Measurements from ENCODE around the gene SPOPL.

The SPOPL gene

GRCh38 chr2:138493334-138493733 is 8.2 kb upstream of the SPOPL start:
- H3K36me3 ChIP-seq (ENCODE audit: control insufficient read depth in 1 of 2, insufficient read depth in 2 of 2, low read length in 2 of 2): no peaks in the 10 kb centered on the region
- no peaks in the 10 kb centered on the region for H3K4me1 ChIP-seq (ENCODE audit: control insufficient read depth in 1 of 2, insufficient read depth in 2 of 2, low read length in 2 of 2)
- no peaks in the 10 kb centered on the region for H3K27me3 ChIP-seq (ENCODE audit: control insufficient read depth in 1 of 2, insufficient read depth in 2 of 2, low read length in 2 of 2)
- no peak overlapping the region for H3K4me3 ChIP-seq (ENCODE audit: low read depth in 1 of 2, low read length in 2 of 2)
- H3K27ac ChIP-seq (ENCODE audit: low read depth, low read length): no peak overlapping the region
- no peaks in the 10 kb centered on the region for H3K9me3 ChIP-seq (ENCODE audit: control insufficient read depth in 1 of 2, low read length in 2 of 2)
- no peak overlapping the region for H3K9ac ChIP-seq (ENCODE audit: low read depth in 1 of 2, low read length in 2 of 2)

- H3K9me3 ChIP-seq (ENCODE audit: control insufficient read depth in 1 of 2, low read length in 2 of 2): no peaks in the 10 kb centered on the region
- H3K36me3 ChIP-seq (ENCODE audit: control insufficient read depth in 1 of 2, insufficient read depth in 2 of 2, low read length in 2 of 2): no peaks in the 10 kb centered on the region
- no peak overlapping the region for H3K27ac ChIP-seq (ENCODE audit: low read depth, low read length)
- H3K27me3 ChIP-seq (ENCODE audit: control insufficient read depth in 1 of 2, insufficient read depth in 2 of 2, low read length in 2 of 2): no peaks in the 10 kb centered on the region
- H3K9ac ChIP-seq (ENCODE audit: low read depth in 1 of 2, low read length in 2 of 2): no peak overlapping the region
- no peaks in the 10 kb centered on the region for H3K4me1 ChIP-seq (ENCODE audit: control insufficient read depth in 1 of 2, insufficient read depth in 2 of 2, low read length in 2 of 2)
- H3K4me3 ChIP-seq (ENCODE audit: low read depth in 1 of 2, low read length in 2 of 2): no peak overlapping the region
These were observed 7.2 kb upstream of the SPOPL start for GRCh38 chr2:138494265-138494966.

- Histone ChIP-seq H3K9me3 (ENCODE audit: control insufficient read depth in 1 of 2, low read length in 2 of 2) (no peaks in the 10 kb centered on the region), H3K9ac (ENCODE audit: low read depth in 1 of 2, low read length in 2 of 2) (no peak overlapping the region), H3K4me1 (ENCODE audit: control insufficient read depth in 1 of 2, insufficient read depth in 2 of 2, low read length in 2 of 2) (peaks cover 0 to 2% of the 10 kb centered on the region in 2 donors), H3K4me3 (ENCODE audit: low read depth in 1 of 2, low read length in 2 of 2) (no peak overlapping the region), H3K27me3 (ENCODE audit: control insufficient read depth in 1 of 2, insufficient read depth in 2 of 2, low read length in 2 of 2) (no peaks in the 10 kb centered on the region), H3K27ac (ENCODE audit: low read depth, low read length) (no peak overlapping the region), H3K36me3 (ENCODE audit: control insufficient read depth in 1 of 2, insufficient read depth in 2 of 2, low read length in 2 of 2) (no peaks in the 10 kb centered on the region)
These were observed 6.2 kb upstream of the SPOPL start for GRCh38 chr2:138495384-138495783.

- Histone ChIP-seq H3K4me1 (ENCODE audit: control insufficient read depth in 1 of 2, insufficient read depth in 2 of 2, low read length in 2 of 2) (peaks cover 0 to 9% of the 10 kb centered on the region in 2 donors), H3K9ac (ENCODE audit: low read depth in 1 of 2, low read length in 2 of 2) (no peak overlapping the region), H3K27ac (ENCODE audit: low read depth, low read length) (no peak overlapping the region), H3K36me3 (ENCODE audit: control insufficient read depth in 1 of 2, insufficient read depth in 2 of 2, low read length in 2 of 2) (no peaks in the 10 kb centered on the region), H3K9me3 (ENCODE audit: control insufficient read depth in 1 of 2, low read length in 2 of 2) (no peaks in the 10 kb centered on the region), H3K4me3 (ENCODE audit: low read depth in 1 of 2, low read length in 2 of 2) (no peak overlapping the region), H3K27me3 (ENCODE audit: control insufficient read depth in 1 of 2, insufficient read depth in 2 of 2, low read length in 2 of 2) (no peaks in the 10 kb centered on the region)
These were observed 5.4 kb upstream of the SPOPL start for GRCh38 chr2:138496096-138496651.

GRCh38 chr2:138497294-138497693 is 4.3 kb upstream of the SPOPL start:
- Histone ChIP-seq H3K36me3 (ENCODE audit: control insufficient read depth in 1 of 2, insufficient read depth in 2 of 2, low read length in 2 of 2) (no peaks in the 10 kb centered on the region), H3K9ac (ENCODE audit: low read depth in 1 of 2, low read length in 2 of 2) (no peak overlapping the region), H3K4me1 (ENCODE audit: control insufficient read depth in 1 of 2, insufficient read depth in 2 of 2, low read length in 2 of 2) (peaks cover 0 to 9% of the 10 kb centered on the region in 2 donors), H3K9me3 (ENCODE audit: control insufficient read depth in 1 of 2, low read length in 2 of 2) (no peaks in the 10 kb centered on the region), H3K4me3 (ENCODE audit: low read depth in 1 of 2, low read length in 2 of 2) (no peak overlapping the region), H3K27me3 (ENCODE audit: control insufficient read depth in 1 of 2, insufficient read depth in 2 of 2, low read length in 2 of 2) (no peaks in the 10 kb centered on the region), H3K27ac (ENCODE audit: low read depth, low read length) (no peak overlapping the region)

GRCh38 chr2:138499684-138500083 is 1.9 kb upstream of the SPOPL start:
- no peaks in the 10 kb centered on the region for H3K9me3 ChIP-seq (ENCODE audit: control insufficient read depth in 1 of 2, low read length in 2 of 2)
- H3K4me1 ChIP-seq (ENCODE audit: control insufficient read depth in 1 of 2, insufficient read depth in 2 of 2, low read length in 2 of 2): peaks cover 17 to 29% of the 10 kb centered on the region in 2 donors
- no peaks in the 10 kb centered on the region for H3K27me3 ChIP-seq (ENCODE audit: control insufficient read depth in 1 of 2, insufficient read depth in 2 of 2, low read length in 2 of 2)
- no peak overlapping the region for H3K27ac ChIP-seq (ENCODE audit: low read depth, low read length)
- H3K36me3 ChIP-seq (ENCODE audit: control insufficient read depth in 1 of 2, insufficient read depth in 2 of 2, low read length in 2 of 2): no peaks in the 10 kb centered on the region
- H3K9ac ChIP-seq (ENCODE audit: low read depth in 1 of 2, low read length in 2 of 2): no peak overlapping the region
- H3K4me3 ChIP-seq (ENCODE audit: low read depth in 1 of 2, low read length in 2 of 2): no peak overlapping the region

- no peaks in the 10 kb centered on the region for H3K27me3 ChIP-seq (ENCODE audit: control insufficient read depth in 1 of 2, insufficient read depth in 2 of 2, low read length in 2 of 2)
- H3K9ac ChIP-seq (ENCODE audit: low read depth in 1 of 2, low read length in 2 of 2): peak overlapping the region; percentile 68 to 94
- peak overlapping the region; percentile 56 for H3K27ac ChIP-seq (ENCODE audit: low read depth, low read length)
- H3K4me3 ChIP-seq (ENCODE audit: low read depth in 1 of 2, low read length in 2 of 2): peak overlapping the region; percentile 91 to 97
- H3K36me3 ChIP-seq (ENCODE audit: control insufficient read depth in 1 of 2, insufficient read depth in 2 of 2, low read length in 2 of 2): no peaks in the 10 kb centered on the region
- no peaks in the 10 kb centered on the region for H3K9me3 ChIP-seq (ENCODE audit: control insufficient read depth in 1 of 2, low read length in 2 of 2)
- peaks cover 18 to 29% of the 10 kb centered on the region in 2 donors for H3K4me1 ChIP-seq (ENCODE audit: control insufficient read depth in 1 of 2, insufficient read depth in 2 of 2, low read length in 2 of 2)
These were observed 762 bp upstream of the SPOPL start for GRCh38 chr2:138500592-138501424.

GRCh38 chr2:138502255-138503086 is 901 bp downstream of the SPOPL start:
- Histone ChIP-seq H3K9me3 (ENCODE audit: control insufficient read depth in 1 of 2, low read length in 2 of 2) (no peaks in the 10 kb centered on the region), H3K27ac (ENCODE audit: low read depth, low read length) (peak overlapping the region; percentile 83), H3K4me1 (ENCODE audit: control insufficient read depth in 1 of 2, insufficient read depth in 2 of 2, low read length in 2 of 2) (peaks cover 27 to 29% of the 10 kb centered on the region in 2 donors), H3K36me3 (ENCODE audit: control insufficient read depth in 1 of 2, insufficient read depth in 2 of 2, low read length in 2 of 2) (no peaks in the 10 kb centered on the region), H3K4me3 (ENCODE audit: low read depth in 1 of 2, low read length in 2 of 2) (peak overlapping the region; percentile 89 to 91), H3K9ac (ENCODE audit: low read depth in 1 of 2, low read length in 2 of 2) (peak overlapping the region; percentile 67 to 87), H3K27me3 (ENCODE audit: control insufficient read depth in 1 of 2, insufficient read depth in 2 of 2, low read length in 2 of 2) (no peaks in the 10 kb centered on the region)

GRCh38 chr2:138503087-138503442 is 1.5 kb downstream of the SPOPL start:
- Histone ChIP-seq H3K27ac (ENCODE audit: low read depth, low read length) (no peak overlapping the region), H3K4me1 (ENCODE audit: control insufficient read depth in 1 of 2, insufficient read depth in 2 of 2, low read length in 2 of 2) (peaks cover 27 to 29% of the 10 kb centered on the region in 2 donors)

More at GRCh38 chr2:138503087-138503442, 1.5 kb downstream of the SPOPL start:
- no peaks in the 10 kb centered on the region for H3K36me3 ChIP-seq (ENCODE audit: control insufficient read depth in 1 of 2, insufficient read depth in 2 of 2, low read length in 2 of 2)
- H3K4me3 ChIP-seq (ENCODE audit: low read depth in 1 of 2, low read length in 2 of 2): peak overlapping the region; percentile 89 to 91
- H3K9me3 ChIP-seq (ENCODE audit: control insufficient read depth in 1 of 2, low read length in 2 of 2): no peaks in the 10 kb centered on the region
- H3K27me3 ChIP-seq (ENCODE audit: control insufficient read depth in 1 of 2, insufficient read depth in 2 of 2, low read length in 2 of 2): no peaks in the 10 kb centered on the region
- H3K9ac ChIP-seq (ENCODE audit: low read depth in 1 of 2, low read length in 2 of 2): peak overlapping the region; percentile 67 to 87

Measured in duodenal mucosa (tissue), 2 donors.